GM21825 (cell line): ENCODE data around the gene RNF186.
"Not testable (repeated sequence)": the region's sequence is repeated elsewhere in the genome, so short reads cannot be mapped to it uniquely, and the experiment has no call there.

ENCODE experiments used
- ATAC-seq: cut with Tn5 transposase; IDR thresholded peaks from one replicate; pipeline ENCODE4 v1.9.1; 2021; ENCODE audit warnings: mild to moderate bottlenecking, moderate library complexity; ENCODE audit not compliant: unreplicated experiment

Gene RNF186

GRCh38 chr1:19797827-19798226 is 17.3 kb downstream of the RNF186 start:
- ATAC-seq = no peak

GRCh38 chr1:19794583-19794982 is 20.5 kb downstream of the RNF186 start:
- no peak for ATAC-seq

GRCh38 chr1:19793360-19794046 is 21.6 kb downstream of the RNF186 start:
- no peak for ATAC-seq

- no peak for ATAC-seq
These were observed 22.7 kb downstream of the RNF186 start for GRCh38 chr1:19792237-19793002.

- ATAC-seq = not testable (repeated sequence)
These were observed 24.8 kb downstream of the RNF186 start for GRCh38 chr1:19790061-19790975.

- ATAC-seq = no peak
These were observed 28.1 kb downstream of the RNF186 start for GRCh38 chr1:19786988-19787423.

GRCh38 chr1:19785660-19786059 is 29.4 kb downstream of the RNF186 start:
- ATAC-seq = no peak

GRCh38 chr1:19780267-19780877 is 34.7 kb downstream of the RNF186 start:
- no peak for ATAC-seq

- no peak for ATAC-seq
These were observed 38.1 kb downstream of the RNF186 start for GRCh38 chr1:19776933-19777332.

- ATAC-seq = no peak
These were observed 38.8 kb downstream of the RNF186 start for GRCh38 chr1:19776287-19776686.

GRCh38 chr1:19775831-19776230 is 39.3 kb downstream of the RNF186 start:
- ATAC-seq = no peak

- ATAC-seq = no peak
These were observed 39.8 kb downstream of the RNF186 start for GRCh38 chr1:19775317-19775716.

GRCh38 chr1:19774180-19774785 is 40.8 kb downstream of the RNF186 start:
- ATAC-seq = no peak

GRCh38 chr1:19773485-19773884 is 41.6 kb downstream of the RNF186 start:
- no peak for ATAC-seq

GRCh38 chr1:19772053-19772452 is 43.0 kb downstream of the RNF186 start:
- ATAC-seq = no peak

GRCh38 chr1:19771350-19771749 is 43.7 kb downstream of the RNF186 start:
- no peak for ATAC-seq

- no peak for ATAC-seq
These were observed 44.5 kb downstream of the RNF186 start for GRCh38 chr1:19770436-19771190.

- ATAC-seq = no peak
These were observed 45.7 kb downstream of the RNF186 start for GRCh38 chr1:19769211-19769932.
